Astrocyte (in vitro differentiated cells and primary cell): ENCODE results near the gene FBXO3. TPM values are rescaled to one million over a fixed set of nuclear protein-coding genes. Genes with fewer than 3 reads are reported as not detected.

Experiments
- DNase-seq: peaks from one replicate; pipeline ENCODE4 v3.0.0-alpha.2; 2010; ENCODE audit warnings: low read depth
- FAIRE-seq: peaks from 2 replicates; lab custom pipeline; 2011; peaks lifted over from hg19 to GRCh38; lab: Jason Lieb, UNC
- H2AFZ ChIP-seq: 2 replicates; pipeline ENCODE4 v1.6.0; 2012; ENCODE audit warnings: low read depth, low read length, inconsistent platforms
- H3K27ac ChIP-seq: 2 replicates; pipeline ENCODE4 v1.5.1; 2011; ENCODE audit warnings: low read depth, low read length, inconsistent platforms
- H3K27me3 ChIP-seq: 2 replicates; pipeline ENCODE4 v1.6.0; 2011; ENCODE audit warnings: low read length, inconsistent platforms; ENCODE audit not compliant: insufficient read depth
- H3K36me3 ChIP-seq: 2 replicates; pipeline ENCODE4 v1.5.1; 2011; ENCODE audit warnings: low read length, inconsistent platforms; ENCODE audit not compliant: insufficient read depth
- H3K4me1 ChIP-seq: 2 replicates; pipeline ENCODE4 v1.5.1; 2011; ENCODE audit warnings: low read length, inconsistent platforms; ENCODE audit not compliant: insufficient read depth
- H3K4me2 ChIP-seq: 2 replicates; pipeline ENCODE4 v1.6.0; 2012; ENCODE audit warnings: low read length, inconsistent platforms
- H3K4me3 ChIP-seq: 2 replicates; pipeline ENCODE4 v1.5.1; 2011; ENCODE audit warnings: low read depth, mild to moderate bottlenecking, low read length, inconsistent platforms; ENCODE audit not compliant: insufficient read depth
- H3K79me2 ChIP-seq: 2 replicates; pipeline ENCODE4 v1.6.0; 2012; ENCODE audit warnings: mild to moderate bottlenecking, low read length, inconsistent platforms; ENCODE audit not compliant: insufficient read depth
- H3K9ac ChIP-seq: 2 replicates; pipeline ENCODE4 v1.6.0; 2012; ENCODE audit warnings: mild to moderate bottlenecking, low read length, inconsistent platforms
- H3K9me3 ChIP-seq: 2 replicates; pipeline ENCODE4 v1.5.1; 2012; ENCODE audit warnings: low read depth, mild to moderate bottlenecking, low read length, inconsistent platforms; ENCODE audit not compliant: insufficient read depth
- H4K20me1 ChIP-seq: 2 replicates; pipeline ENCODE4 v1.6.0; 2012; ENCODE audit warnings: low read length, inconsistent platforms; ENCODE audit not compliant: insufficient read depth
- H3K27ac Mint-ChIP-seq: one replicate; pipeline ENCODE4 v1.8.0; 2021; ENCODE audit warnings: mild to moderate bottlenecking, mixed read lengths; ENCODE audit not compliant: unreplicated experiment
- H3K27me3 Mint-ChIP-seq: one replicate; pipeline ENCODE4 v1.8.0; 2021; ENCODE audit warnings: low read depth, mixed read lengths; ENCODE audit not compliant: unreplicated experiment
- H3K36me3 Mint-ChIP-seq: one replicate; pipeline ENCODE4 v1.8.0; 2021; ENCODE audit warnings: low read depth, mixed read lengths; ENCODE audit not compliant: unreplicated experiment
- H3K4me1 Mint-ChIP-seq: one replicate; pipeline ENCODE4 v1.8.0; 2021; ENCODE audit warnings: low read depth, mixed read lengths; ENCODE audit not compliant: unreplicated experiment
- H3K4me3 Mint-ChIP-seq: one replicate; pipeline ENCODE4 v1.8.0; 2021; ENCODE audit warnings: mild to moderate bottlenecking, moderate library complexity, mixed read lengths; ENCODE audit not compliant: unreplicated experiment
- H3K9me3 Mint-ChIP-seq: one replicate; pipeline ENCODE4 v1.8.0; 2021; ENCODE audit warnings: mild to moderate bottlenecking, mixed read lengths; ENCODE audit not compliant: unreplicated experiment
- CTCF ChIP-seq: IDR thresholded peaks from 2 replicates; pipeline ENCODE4 v1.5.1; 2011; ENCODE audit warnings: low read depth, mild to moderate bottlenecking, inconsistent platforms, low read length, moderate library complexity; ENCODE audit not compliant: insufficient read depth
- EZH2 ChIP-seq: IDR thresholded peaks from 2 replicates; pipeline ENCODE4 v1.6.1; 2012; ENCODE audit warnings: mild to moderate bottlenecking, low read length, inconsistent platforms; ENCODE audit not compliant: insufficient read depth
- total RNA-seq: library from RNA; stranded (reverse); gene quantifications from 2 replicates; pipeline ENCODE4 v1.2.1, GENCODE V29; 2021

The FBXO3 gene
- total RNA-seq, 1 donor from 2014 or later, result 23.5 TPM

- Histone ChIP-seq H3K27me3 (no peaks in the 10 kb centered on the region), H3K4me2 (no peak overlapping the region), H2AFZ (no peak overlapping the region), H3K27ac (no peak overlapping the region), H4K20me1 (no peaks in the 10 kb centered on the region), H3K9ac (no peak overlapping the region), H3K36me3 (no peaks in the 10 kb centered on the region), H3K9me3 (no peaks in the 10 kb centered on the region), H3K79me2 (no peaks in the 10 kb centered on the region), H3K4me1 (peaks cover 58% of the 10 kb centered on the region), H3K4me3 (no peak overlapping the region)
- Mint-ChIP-seq H3K27me3 (no peaks in the 10 kb centered on the region), H3K9me3 (no peaks in the 10 kb centered on the region), H3K4me3 (no peak overlapping the region), H3K4me1 (peaks cover 33% of the 10 kb centered on the region), H3K27ac (no peak overlapping the region), H3K36me3 (peaks cover 2% of the 10 kb centered on the region)
- FAIRE-seq, result no peak
- TF ChIP-seq CTCF, result no peak
- DNase-seq, result no peak
Measured at GRCh38 chr11:33697997-33698396, 76.3 kb downstream of the FBXO3 start.

- peaks cover 2% of the 10 kb centered on the region for H3K36me3 Mint-ChIP-seq
- no peak overlapping the region for H3K27ac Mint-ChIP-seq
- Histone ChIP-seq H3K9ac (no peak overlapping the region), H3K36me3 (no peaks in the 10 kb centered on the region), H3K79me2 (no peaks in the 10 kb centered on the region), H3K27ac (no peak overlapping the region), H3K4me2 (no peak overlapping the region), H3K27me3 (no peaks in the 10 kb centered on the region), H2AFZ (no peak overlapping the region), H3K9me3 (no peaks in the 10 kb centered on the region), H4K20me1 (no peaks in the 10 kb centered on the region), H3K4me3 (no peak overlapping the region), H3K4me1 (peaks cover 57% of the 10 kb centered on the region)
- DNase-seq, result no peak
- peaks cover 33% of the 10 kb centered on the region for H3K4me1 Mint-ChIP-seq
- H3K4me3 Mint-ChIP-seq, result no peak overlapping the region
- no peaks in the 10 kb centered on the region for H3K27me3 Mint-ChIP-seq
- H3K9me3 Mint-ChIP-seq, result no peaks in the 10 kb centered on the region
- TF ChIP-seq CTCF, result no peak
- no peak for TF ChIP-seq EZH2
- FAIRE-seq, result no peak
Measured at GRCh38 chr11:33696931-33697638, 77.2 kb downstream of the FBXO3 start.

- H4K20me1 ChIP-seq, result no peaks in the 10 kb centered on the region
- no peaks in the 10 kb centered on the region for H3K27me3 Mint-ChIP-seq
- H3K4me2 ChIP-seq, result no peak overlapping the region
- H3K79me2 ChIP-seq, result no peaks in the 10 kb centered on the region
- no peaks in the 10 kb centered on the region for H3K9me3 ChIP-seq
- no peak for FAIRE-seq
- no peaks in the 10 kb centered on the region for H3K36me3 ChIP-seq
- H3K36me3 Mint-ChIP-seq, result peaks cover 2% of the 10 kb centered on the region
- no peak for DNase-seq
- no peak for TF ChIP-seq CTCF
- TF ChIP-seq EZH2, result no peak
- no peak overlapping the region for H3K9ac ChIP-seq
- peaks cover 34% of the 10 kb centered on the region for H3K4me1 Mint-ChIP-seq
- no peak overlapping the region for H2AFZ ChIP-seq
- peaks cover 57% of the 10 kb centered on the region for H3K4me1 ChIP-seq
- no peaks in the 10 kb centered on the region for H3K9me3 Mint-ChIP-seq
- H3K27ac Mint-ChIP-seq, result peak overlapping the region; percentile 3
- H3K4me3 ChIP-seq, result no peak overlapping the region
- no peak overlapping the region for H3K4me3 Mint-ChIP-seq
- H3K27ac ChIP-seq, result no peak overlapping the region
- H3K27me3 ChIP-seq, result no peaks in the 10 kb centered on the region
Measured at GRCh38 chr11:33696411-33696810, 77.9 kb downstream of the FBXO3 start.
